ENCODE data around the gene RPP14. TPM values are rescaled to one million over a fixed set of nuclear protein-coding genes. Genes with fewer than 3 reads are reported as not detected.

Gene RPP14
- total RNA-seq, 4 donors from 2014 or later = 5.9 to 8.6 (median 6.7) TPM

- TF ChIP-seq, protein P1, sequence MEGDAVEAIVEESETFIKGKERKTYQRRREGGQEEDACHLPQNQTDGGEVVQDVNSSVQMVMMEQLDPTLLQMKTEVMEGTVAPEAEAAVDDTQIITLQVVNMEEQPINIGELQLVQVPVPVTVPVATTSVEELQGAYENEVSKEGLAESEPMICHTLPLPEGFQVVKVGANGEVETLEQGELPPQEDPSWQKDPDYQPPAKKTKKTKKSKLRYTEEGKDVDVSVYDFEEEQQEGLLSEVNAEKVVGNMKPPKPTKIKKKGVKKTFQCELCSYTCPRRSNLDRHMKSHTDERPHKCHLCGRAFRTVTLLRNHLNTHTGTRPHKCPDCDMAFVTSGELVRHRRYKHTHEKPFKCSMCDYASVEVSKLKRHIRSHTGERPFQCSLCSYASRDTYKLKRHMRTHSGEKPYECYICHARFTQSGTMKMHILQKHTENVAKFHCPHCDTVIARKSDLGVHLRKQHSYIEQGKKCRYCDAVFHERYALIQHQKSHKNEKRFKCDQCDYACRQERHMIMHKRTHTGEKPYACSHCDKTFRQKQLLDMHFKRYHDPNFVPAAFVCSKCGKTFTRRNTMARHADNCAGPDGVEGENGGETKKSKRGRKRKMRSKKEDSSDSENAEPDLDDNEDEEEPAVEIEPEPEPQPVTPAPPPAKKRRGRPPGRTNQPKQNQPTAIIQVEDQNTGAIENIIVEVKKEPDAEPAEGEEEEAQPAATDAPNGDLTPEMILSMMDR (IDR thresholded peaks at IDR 0.05; ENCODE audit: low read depth) = no peak
Measured at GRCh38 chr3:58285334-58285733, 20.7 kb upstream of the RPP14 start.

DNA sequence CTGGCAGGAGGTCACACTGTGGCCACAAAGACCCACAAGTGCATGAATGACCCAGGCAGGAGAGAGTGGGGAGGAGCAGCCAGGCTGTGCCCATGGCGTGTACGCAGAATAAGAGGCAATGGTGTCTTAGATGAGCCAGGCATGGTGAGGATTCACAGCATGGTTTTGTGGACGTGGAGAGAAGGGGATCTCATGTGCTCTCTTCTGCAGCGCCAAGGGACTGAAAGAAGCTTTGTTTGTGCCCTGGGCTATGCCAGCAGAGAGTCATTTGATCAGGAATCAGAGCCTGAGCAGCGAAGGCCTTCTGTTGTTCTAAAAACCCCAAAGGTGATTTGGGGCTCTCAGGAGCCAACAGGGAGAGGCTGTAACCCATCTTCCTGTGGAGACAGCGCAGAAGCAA lies 18.7 kb upstream of the RPP14 start:
- TF ChIP-seq, protein P1 (IDR thresholded peaks at IDR 0.05; ENCODE audit: low read depth) = no peak

GRCh38 chr3:58288011-58288728 lies 17.9 kb upstream of the RPP14 start:
- TF ChIP-seq, protein P1 (IDR thresholded peaks at IDR 0.05; ENCODE audit: low read depth) = no peak

DNA sequence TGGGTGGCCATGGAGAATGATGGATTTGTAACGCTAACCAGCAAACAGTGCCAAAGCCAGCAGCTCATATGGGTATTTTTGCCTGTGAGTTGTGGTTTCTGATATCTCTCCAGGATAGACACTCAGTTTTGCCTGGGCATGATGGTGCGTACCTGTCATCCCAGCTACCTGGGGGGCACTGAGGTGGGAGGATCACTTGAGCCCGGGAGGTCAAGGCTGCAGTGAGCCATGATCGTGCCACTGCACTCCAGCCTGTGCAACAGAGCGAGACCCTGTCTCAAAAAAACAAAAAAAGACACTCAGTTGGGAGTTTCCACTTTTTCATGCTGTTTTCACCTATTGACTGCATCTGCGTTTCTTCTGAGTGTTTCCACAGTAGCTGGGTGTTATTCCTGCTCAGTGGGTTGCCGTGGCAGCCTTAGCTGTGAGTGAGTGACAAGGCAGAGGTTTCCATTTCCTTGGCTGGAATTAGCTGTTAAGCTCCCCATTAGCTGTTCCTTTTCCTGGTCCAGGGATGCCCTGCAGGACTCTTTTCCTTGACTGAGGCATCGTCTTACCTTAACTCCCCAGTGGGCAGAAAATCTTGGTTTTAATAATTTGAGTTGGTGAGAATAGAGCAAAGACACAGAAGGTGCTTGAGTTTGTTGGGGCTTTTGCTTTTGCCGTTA lies 14.2 kb upstream of the RPP14 start:
- TF ChIP-seq, protein P1 (IDR thresholded peaks at IDR 0.05; ENCODE audit: low read depth) = no peak

DNA sequence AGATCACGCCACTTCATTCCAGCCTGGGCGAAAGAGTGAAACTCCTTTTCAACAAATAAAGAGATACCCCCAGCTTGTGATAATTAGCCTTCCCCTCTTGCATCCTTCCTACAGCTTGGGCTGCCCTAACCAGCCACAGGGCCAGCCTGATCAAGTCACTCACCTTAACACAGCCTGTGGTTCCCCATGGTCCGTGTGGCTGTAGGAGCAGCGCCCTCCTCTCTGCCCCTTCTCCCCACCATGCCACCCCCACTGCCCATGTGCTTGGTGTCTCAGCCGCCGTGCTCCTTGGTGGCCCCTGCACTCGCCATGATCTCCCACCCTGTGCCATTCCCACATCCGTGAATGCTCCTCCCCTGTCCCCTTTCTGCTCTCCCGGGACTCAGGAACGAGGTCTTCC lies 13.2 kb upstream of the RPP14 start:
- TF ChIP-seq, protein P1 (IDR thresholded peaks at IDR 0.05; ENCODE audit: low read depth) = no peak

- TF ChIP-seq, protein P1 (IDR thresholded peaks at IDR 0.05; ENCODE audit: low read depth) = no peak
Measured at GRCh38 chr3:58293516-58293915, 12.5 kb upstream of the RPP14 start.

- TF ChIP-seq, protein P1 (IDR thresholded peaks at IDR 0.05; ENCODE audit: low read depth) = no peak
Measured at GRCh38 chr3:58296269-58296668, 9.8 kb upstream of the RPP14 start.

All from subcutaneous adipose tissue (tissue), 4 donors.